ENCODE results near the gene SPPL2A. TPM values are rescaled to one million over a fixed set of nuclear protein-coding genes. Genes with fewer than 3 reads are reported as not detected.
"Not testable (repeated sequence)": the region's sequence is repeated elsewhere in the genome, so short reads cannot be mapped to it uniquely, and the experiment has no call there.

The SPPL2A gene
- total and polyA plus RNA-seq, 12 donors = 20.1 to 152 (median 95.3) TPM

- Histone ChIP-seq H3K4me3 (no peak overlapping the region), H3K36me3 (peaks cover 0 to 77% (median 4%) of the 10 kb centered on the region in 9 donors), H3K27ac (no peak overlapping the region), H3K27me3 (no peaks in the 10 kb centered on the region), H3K9me3 (no peaks in the 10 kb centered on the region), H3K4me1 (peaks cover 0 to 1% (median 0%) of the 10 kb centered on the region in 9 donors)
- ATAC-seq = no peak
- DNase-seq = no peak
- WGBS, 2 donors = 94 to 96% methylated on average over 1 of the region's 1 CpG
- no peak for TF ChIP-seq CTCF (IDR thresholded peaks at IDR 0.05)
- intact Hi-C loops (cut with DNase I) = no loop called here
These were observed 62.7 kb downstream of the SPPL2A start for GRCh38 chr15:50702762-50703334.

GRCh38 chr15:50698101-50698500 lies 67.4 kb downstream of the SPPL2A start:
- Histone ChIP-seq H3K27me3 (no peaks in the 10 kb centered on the region), H3K9me3 (no peaks in the 10 kb centered on the region), H3K4me1 (no peaks in the 10 kb centered on the region), H3K27ac (no peak overlapping the region), H3K36me3 (peaks cover 0 to 33% (median 0%) of the 10 kb centered on the region in 9 donors), H3K4me3 (no peak overlapping the region)
- DNase-seq (no peak), ATAC-seq (no peak)
- 76 to 84% methylated on average over 8 of the region's 8 CpGs for WGBS, 2 donors
- intact Hi-C loops (cut with DNase I) = no loop called here
- no peak for TF ChIP-seq CTCF (IDR thresholded peaks at IDR 0.05)

- intact Hi-C loops (cut with DNase I) = no loop called here
- Histone ChIP-seq H3K4me1 (no peaks in the 10 kb centered on the region), H3K9me3 (no peaks in the 10 kb centered on the region), H3K27me3 (no peaks in the 10 kb centered on the region), H3K4me3 (no peak overlapping the region), H3K27ac (no peak overlapping the region), H3K36me3 (peaks cover 0 to 28% (median 0%) of the 10 kb centered on the region in 9 donors)
- no peak for TF ChIP-seq CTCF (IDR thresholded peaks at IDR 0.05)
- WGBS, 2 donors = 97 to 98% methylated on average over 4 of the region's 4 CpGs
- DNase-seq (no peak), ATAC-seq (no peak)
These were observed 68.3 kb downstream of the SPPL2A start for GRCh38 chr15:50697109-50697797.

- H3K27ac ChIP-seq; ATAC-seq; H3K4me3 ChIP-seq; H3K27me3 ChIP-seq; H3K4me1 ChIP-seq; H3K36me3 ChIP-seq; intact Hi-C loops (cut with DNase I); DNase-seq; H3K9me3 ChIP-seq: not testable (repeated sequence)
- 94 to 96% methylated on average over 9 of the region's 9 CpGs for WGBS, 2 donors
These were observed 70.8 kb downstream of the SPPL2A start for GRCh38 chr15:50694634-50695165.
